Activated naive CD4-positive, alpha-beta T cell treated with Interleukin-2 at 50 U/mL for 16 hours (primary cell): ENCODE results near the gene PRKAG2.
"Not testable (repeated sequence)": the region's sequence is repeated elsewhere in the genome, so short reads cannot be mapped to it uniquely, and the experiment has no call there.

ENCODE experiments used
- DNase-seq: peaks from one replicate; pipeline ENCODE4 v3.0.0-alpha.2; 2020

The PRKAG2 gene

GRCh38 chr7:151832138-151832537, 44.8 kb downstream of the PRKAG2 start:
- no peak for DNase-seq

DNA sequence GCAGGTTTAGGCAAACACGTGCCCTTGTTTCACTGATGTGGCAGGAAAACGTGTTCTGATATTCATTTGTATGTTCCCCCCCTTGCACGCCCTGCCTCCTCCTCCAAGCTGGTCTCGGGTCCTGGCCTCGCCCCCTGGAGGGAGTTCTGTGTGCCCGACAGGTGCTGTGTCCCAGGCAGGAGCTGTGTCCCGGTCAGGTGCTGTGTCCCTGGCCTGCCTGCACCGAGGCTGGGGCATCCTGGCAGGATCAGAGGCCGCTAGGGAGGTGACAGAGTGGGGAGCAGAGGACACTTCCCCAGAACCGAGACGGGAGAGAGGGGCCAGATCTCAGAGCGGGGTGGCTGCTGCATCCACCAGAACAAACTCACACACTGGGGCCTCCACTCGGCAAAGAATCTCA, 45.3 kb downstream of the PRKAG2 start:
- no peak for DNase-seq

GRCh38 chr7:151830121-151830830, 46.6 kb downstream of the PRKAG2 start:
- DNase-seq: no peak

DNA sequence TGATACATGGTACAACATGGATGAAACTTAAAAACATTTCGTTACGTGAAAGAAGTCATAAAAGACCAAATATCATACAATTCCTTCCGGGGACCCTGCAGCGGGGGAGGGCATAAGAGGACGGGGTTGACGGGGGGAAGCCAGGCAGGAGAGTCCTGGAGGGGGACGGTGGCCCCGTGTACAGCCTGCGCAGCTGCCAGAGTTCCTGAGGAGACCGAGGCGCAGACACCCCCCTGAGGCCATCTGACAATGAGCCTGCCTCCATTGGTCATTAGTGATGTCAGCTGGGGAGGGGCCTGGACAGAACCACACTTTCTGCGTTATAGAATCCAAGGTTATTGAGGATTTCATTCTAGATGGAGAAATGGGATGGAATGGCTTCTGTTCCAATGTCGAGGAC, 47.2 kb downstream of the PRKAG2 start:
- DNase-seq: no peak

DNA sequence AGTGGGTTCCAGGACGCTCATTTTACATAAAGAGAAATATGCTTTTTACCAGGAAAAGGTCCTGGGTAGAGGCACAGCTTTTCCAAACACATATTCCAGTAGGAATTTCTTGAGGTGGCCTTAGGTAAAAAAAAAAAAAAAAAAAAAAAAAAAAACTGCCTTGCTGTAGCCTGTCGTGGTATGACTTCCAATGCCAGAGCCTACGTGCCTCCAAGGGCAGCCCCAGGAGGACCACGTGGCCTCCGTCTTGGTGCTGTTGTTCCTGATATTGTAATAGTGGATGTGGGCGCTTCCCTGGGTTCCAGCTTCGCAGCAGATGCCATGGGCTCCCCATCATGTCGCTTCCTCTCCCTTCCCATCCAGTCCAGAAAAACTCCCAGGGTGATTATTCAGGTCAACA, 49.3 kb downstream of the PRKAG2 start:
- no peak for DNase-seq

DNA sequence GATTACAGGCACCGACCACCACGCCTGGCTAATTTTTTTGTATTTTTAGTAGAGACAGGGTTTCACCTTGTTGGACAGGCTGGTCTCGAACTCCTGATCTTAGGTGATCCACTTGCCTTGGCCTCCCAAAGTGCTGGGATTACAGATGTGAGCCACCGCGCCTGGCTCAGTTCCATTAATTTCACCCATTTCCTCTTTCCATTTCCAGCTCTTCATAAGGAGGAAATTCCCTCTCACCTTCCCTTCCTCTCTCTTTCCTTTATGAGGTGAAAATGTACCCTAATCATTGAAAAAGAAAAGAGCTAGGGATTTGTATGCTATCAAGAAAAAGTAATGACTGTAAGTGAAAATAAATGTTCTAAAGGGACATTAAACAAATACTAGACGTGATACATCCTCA, 50.6 kb downstream of the PRKAG2 start:
- DNase-seq: not testable (repeated sequence)

DNA sequence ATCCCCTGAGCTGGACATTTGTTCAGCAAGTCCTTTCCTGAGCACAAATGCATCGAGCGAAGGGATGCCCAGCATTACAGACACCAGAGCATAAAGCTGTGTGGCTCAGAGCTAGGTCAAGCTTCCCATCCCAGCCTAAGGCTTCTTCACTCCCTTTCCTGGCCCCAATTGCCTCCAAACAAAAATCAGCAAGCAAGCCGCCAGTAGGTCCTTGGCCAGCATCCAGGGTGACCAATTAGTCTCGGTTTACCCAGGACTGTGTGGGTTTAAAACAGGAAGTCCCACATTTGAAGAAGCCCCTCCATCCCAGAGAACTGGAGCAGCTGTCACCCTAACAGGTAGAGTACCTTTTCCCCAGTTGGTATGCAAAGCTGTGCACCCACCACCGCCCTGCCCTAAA, 51.2 kb downstream of the PRKAG2 start:
- no peak for DNase-seq

DNA sequence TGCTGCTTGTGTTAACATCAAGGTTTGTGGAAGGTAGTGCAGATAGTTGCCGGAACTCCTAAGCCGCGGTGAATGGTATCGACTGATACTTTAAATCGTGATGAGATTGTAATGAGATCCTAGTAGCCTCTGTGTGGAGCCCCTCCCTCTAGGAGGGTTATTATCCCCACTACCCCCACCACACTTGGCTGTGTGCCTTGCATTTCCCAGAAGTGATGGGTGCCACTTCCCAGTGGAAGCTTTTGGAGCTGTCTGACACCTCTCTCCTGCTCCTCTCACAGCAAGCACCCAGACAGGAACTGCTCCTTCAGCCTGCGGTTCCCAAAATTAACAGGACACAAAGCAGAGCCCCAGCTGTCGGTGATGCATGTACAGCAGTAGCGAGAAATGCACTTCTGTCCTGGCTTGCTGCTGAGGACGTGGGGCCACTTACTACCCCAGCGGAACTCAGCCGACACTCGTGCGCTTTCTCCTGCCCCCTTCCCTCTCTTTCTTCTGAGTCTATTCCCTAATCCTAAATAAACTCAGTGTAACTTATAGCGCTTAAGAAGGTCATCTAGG, 52.5 kb downstream of the PRKAG2 start:
- no peak for DNase-seq

DNA sequence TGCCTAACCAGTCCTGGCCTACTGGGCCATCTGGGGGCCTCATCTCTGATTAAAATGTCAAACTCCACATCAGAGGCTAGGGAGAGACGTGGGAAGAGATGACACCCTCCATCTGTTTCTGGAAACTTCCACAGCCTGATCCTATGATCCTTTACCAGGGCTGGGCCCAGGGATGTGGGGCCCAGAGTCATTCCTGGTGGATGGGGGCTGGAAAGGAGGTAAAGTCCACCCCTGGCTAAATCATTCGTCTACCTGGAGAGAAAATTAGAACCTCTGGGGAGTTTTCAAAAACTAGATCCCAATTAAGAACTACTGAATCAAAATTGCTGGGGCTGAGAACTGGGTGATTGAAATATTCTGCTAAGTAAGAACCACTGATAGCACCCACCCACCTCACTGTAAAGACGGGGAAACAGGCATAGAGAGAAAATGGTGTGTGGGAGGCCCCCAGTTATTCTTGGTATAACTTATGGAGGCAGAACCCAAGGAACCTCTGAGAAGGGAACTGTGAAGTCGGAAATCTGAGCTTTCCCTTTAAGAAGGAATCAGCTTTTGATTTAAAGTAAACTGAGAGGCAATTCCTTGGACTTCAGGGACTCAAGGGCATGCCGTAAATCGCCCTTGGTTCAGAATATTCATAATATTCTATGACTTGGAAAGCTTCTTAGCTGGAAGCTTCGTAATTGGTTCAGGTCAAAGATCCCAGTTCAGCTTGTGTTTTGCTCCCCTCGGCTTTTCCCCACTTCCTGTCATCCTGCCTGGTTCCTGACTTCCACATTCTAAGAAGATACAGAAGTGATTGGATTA, 53.1 kb downstream of the PRKAG2 start:
- DNase-seq: no peak

DNA sequence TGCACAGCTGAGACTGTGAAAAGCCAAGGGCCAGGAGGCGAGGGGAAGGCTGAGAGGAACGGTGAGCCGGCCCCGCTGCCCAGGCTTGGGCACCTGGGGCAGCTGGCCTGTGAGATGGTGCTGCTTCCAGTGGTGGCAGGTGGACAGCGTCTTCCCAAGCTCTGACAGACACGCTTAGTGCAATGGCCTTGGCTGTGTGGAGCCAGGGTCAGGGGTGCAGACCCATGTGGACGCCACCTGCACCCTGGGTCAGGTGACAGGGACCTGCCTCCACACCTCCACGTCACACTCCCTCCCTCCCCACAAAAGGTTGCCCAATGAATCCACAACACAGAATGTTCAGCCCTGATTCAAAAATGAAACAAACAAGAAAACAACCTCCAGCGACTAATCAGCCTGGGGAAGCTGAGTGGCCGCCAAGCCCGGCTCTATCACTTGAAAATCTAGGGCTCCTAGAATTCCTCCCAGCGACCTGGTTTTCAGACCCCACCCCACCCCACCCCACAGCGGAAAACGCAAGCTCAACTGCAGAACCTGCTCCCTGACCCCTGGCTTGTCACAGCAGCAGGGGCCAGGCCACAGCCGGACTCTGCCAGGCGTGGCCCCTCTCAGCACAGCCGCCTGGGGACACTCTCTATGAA, 54.3 kb downstream of the PRKAG2 start:
- no peak for DNase-seq

- no peak for DNase-seq
Measured at GRCh38 chr7:151821806-151822540, 54.9 kb downstream of the PRKAG2 start.

DNA sequence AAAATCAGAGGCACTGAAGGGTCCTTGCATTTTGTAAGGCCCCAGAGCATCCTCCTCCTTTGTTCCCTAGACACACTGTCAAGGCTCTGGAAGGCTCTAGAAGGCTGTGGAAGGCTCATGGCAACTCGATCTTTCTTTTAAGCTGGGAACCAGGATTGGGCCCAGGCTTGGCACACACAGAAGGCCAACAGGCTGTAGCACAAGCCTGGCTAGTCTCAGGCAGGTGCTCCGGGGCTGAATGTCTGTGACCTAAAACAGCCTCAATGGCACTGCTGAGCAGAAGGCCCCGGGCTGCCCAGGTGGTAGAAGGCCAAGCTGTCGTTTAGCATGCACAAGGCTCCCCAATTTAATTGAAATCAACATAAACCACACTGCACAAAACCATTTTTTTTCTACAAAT, 55.7 kb downstream of the PRKAG2 start:
- DNase-seq: no peak

GRCh38 chr7:151820491-151821105, 56.3 kb downstream of the PRKAG2 start:
- no peak for DNase-seq

DNA sequence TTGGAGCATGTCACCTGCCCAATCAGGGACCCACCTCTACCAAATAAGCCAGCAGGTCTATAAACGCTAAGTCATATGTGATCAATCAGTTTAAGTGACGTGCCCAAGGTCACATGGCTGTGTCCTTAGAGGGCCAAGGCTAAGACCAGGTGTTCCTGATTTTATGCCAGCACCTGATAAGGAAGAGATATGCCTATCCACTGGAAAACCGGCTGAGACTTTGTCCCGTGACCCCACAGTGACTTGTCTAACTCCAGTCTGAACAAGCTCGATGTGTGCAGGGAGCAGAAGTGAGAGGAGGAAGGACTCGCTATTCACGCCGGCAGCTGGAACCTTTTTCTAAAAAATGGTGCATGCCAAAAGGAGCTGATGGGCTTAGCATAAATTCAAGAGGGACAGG, 57.0 kb downstream of the PRKAG2 start:
- no peak for DNase-seq

GRCh38 chr7:151818674-151819519, 58.0 kb downstream of the PRKAG2 start:
- no peak for DNase-seq

DNA sequence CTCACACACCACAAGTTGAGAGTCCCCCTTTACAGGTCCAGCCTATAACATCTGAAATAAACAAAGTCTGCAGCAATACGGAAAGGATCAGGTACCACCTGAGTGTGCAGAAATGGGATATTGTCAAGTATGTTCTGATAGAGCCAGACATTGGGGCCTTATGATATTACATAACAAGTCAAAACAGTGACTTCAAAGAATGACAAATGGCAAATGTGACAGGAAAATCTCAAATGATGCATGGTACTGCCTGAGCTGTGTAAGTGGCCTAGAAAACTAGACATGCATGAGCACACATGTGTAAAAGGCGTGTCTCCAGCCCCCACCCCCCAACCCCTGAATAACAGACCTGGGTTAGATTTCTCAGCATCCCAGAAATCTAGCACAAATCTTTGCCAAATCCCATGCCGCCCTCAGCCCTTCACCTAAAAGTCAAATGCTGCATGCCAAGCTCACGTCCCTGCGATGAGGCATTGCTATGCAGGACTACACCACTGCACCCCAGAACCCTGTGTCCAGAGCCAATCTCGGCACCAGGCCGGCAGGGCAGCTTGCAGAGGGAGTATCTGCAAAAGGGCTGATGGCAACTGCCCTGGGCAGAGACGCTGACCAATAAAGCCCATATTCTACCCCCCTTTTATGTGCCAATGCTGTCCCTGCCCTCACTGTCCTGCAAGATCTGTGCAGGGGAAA, 58.8 kb downstream of the PRKAG2 start:
- no peak for DNase-seq

GRCh38 chr7:151817315-151817690, 59.6 kb downstream of the PRKAG2 start:
- no peak for DNase-seq

DNA sequence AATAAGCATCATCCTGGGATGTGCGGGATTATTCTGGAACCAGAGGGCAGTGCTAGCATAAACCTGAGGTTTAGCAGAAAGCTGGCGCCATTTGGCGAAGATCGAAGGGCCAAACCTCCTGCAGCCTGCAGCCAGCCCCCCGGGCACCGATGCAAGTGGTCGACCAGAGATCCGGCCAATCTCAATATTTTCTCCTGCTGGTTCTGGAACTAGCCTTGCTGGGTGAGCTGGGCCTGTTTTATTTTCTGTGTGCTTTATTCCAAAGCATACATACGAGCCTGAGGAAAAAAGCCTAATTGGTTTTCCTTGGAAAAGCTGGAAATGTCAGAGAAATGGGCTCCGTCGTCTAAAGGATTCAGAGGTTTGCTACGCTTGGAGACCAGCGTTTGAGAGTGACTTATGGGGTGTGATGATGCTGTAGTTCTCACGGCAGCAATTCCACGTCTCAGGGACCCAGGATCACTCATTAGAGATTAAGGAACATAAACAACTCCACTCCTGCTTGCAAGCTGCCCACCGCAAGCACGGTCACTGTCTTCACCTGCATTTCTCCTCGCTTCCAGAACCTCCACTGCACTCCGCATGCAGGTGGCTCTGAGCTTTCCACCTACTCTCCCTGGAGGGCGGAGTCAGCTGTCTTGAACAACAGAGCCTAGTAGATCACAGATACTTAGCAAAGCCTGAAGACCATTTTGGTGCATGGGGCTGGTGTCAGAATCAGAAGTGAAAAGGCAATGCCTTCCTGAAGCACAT, 60.2 kb downstream of the PRKAG2 start:
- no peak for DNase-seq

- no peak for DNase-seq
Measured at GRCh38 chr7:151815419-151815818, 61.5 kb downstream of the PRKAG2 start.

GRCh38 chr7:151814400-151815009, 62.4 kb downstream of the PRKAG2 start:
- no peak for DNase-seq
